ENCODE measurements around the gene LAMA2. TPM values are rescaled to one million over a fixed set of nuclear protein-coding genes. Genes with fewer than 3 reads are reported as not detected.

Gene LAMA2
- total RNA-seq, 1 experiment from 2014 or later: 4.2 TPM

GRCh38 chr6:129094147-129094546, 211.2 kb downstream of the LAMA2 start:
- Histone ChIP-seq H4K5ac (ENCODE audit: insufficient read length, low read depth, low read length) (no peak overlapping the region), H2BK12ac (ENCODE audit: insufficient read length, low read depth, low read length) (no peak overlapping the region), H3K9ac (ENCODE audit: extremely low read depth, insufficient read length, low read length) (no peak overlapping the region), H2BK120ac (ENCODE audit: low read depth, low read length, poor library complexity, severe bottlenecking) (no peak overlapping the region), H3K18ac (ENCODE audit: insufficient read length, low read depth, low read length) (no peak overlapping the region), H3K4me2 (ENCODE audit: insufficient read depth, insufficient read length, low read length) (no peak overlapping the region), H2BK15ac (ENCODE audit: low read depth, low read length) (no peak overlapping the region), H3K27ac (ENCODE audit: insufficient read length, low read depth, low read length) (no peak overlapping the region), H4K8ac (replicated peaks; ENCODE audit: insufficient read length, low read depth, low read length) (no peak overlapping the region), H3K23ac (ENCODE audit: insufficient read length, low read depth, low read length) (no peak overlapping the region), H4K20me1 (ENCODE audit: control insufficient read depth, insufficient read depth, insufficient read length) (no peaks in the 10 kb centered on the region), H2AFZ (ENCODE audit: low read length) (no peak overlapping the region), H3K4me1 (ENCODE audit: insufficient read depth, low read length) (no peaks in the 10 kb centered on the region), H2BK20ac (ENCODE audit: low read depth, low read length, poor library complexity, severe bottlenecking) (no peak overlapping the region), H3K56ac (ENCODE audit: insufficient read length, low read depth, low read length) (no peak overlapping the region), H3K27me3 (ENCODE audit: insufficient read depth, low read length) (no peaks in the 10 kb centered on the region), H3K23me2 (ENCODE audit: insufficient read length, low read depth, low read length, poor library complexity, severe bottlenecking) (no peaks in the 10 kb centered on the region), H2AK5ac (ENCODE audit: insufficient read length, low read length) (no peak overlapping the region), H3K79me1 (ENCODE audit: insufficient read depth, low read depth, low read length, poor library complexity, severe bottlenecking) (no peaks in the 10 kb centered on the region), H4K91ac (ENCODE audit: insufficient read length, low read depth, low read length) (no peak overlapping the region), H3K14ac (ENCODE audit: insufficient read depth, low read length) (no peak overlapping the region), H3K4ac (ENCODE audit: low read depth, low read length) (no peak overlapping the region), H3K79me2 (ENCODE audit: insufficient read depth, low read length) (no peaks in the 10 kb centered on the region), H2BK5ac (ENCODE audit: insufficient read length, low read length) (no peak overlapping the region), H3T11ph (ENCODE audit: low read length) (no peak overlapping the region), H3K9me3 (ENCODE audit: control insufficient read depth, low read depth, low read length) (no peaks in the 10 kb centered on the region)
- no CpG with 5 or more reads among the region's 3 CpGs for WGBS (ENCODE audit: extremely low coverage, insufficient read length, low lambda C conversion rate)
- H3K27ac Mint-ChIP-seq: no peak overlapping the region
- peaks cover 1 to 5% of the 10 kb centered on the region in 2 experiments; a peak in 4 of 5 replicates for H3K9me3 Mint-ChIP-seq
- H3K36me3 Mint-ChIP-seq (ENCODE audit: insufficient read depth in 1 of 3, low read depth in 3 of 3): peaks cover 0 to 3% (median 3%) of the 10 kb centered on the region in 3 experiments; a peak in 2 of 7 replicates
- no peaks in the 10 kb centered on the region for H3K27me3 Mint-ChIP-seq (ENCODE audit: low read depth)
- H3K4me3 Mint-ChIP-seq: no peak overlapping the region
- H3K4me1 Mint-ChIP-seq: peaks cover 4 to 12% of the 10 kb centered on the region in 2 experiments; a peak in 2 of 4 replicates
- no peak for DNase-seq
- TF ChIP-seq CTCF (conservative IDR thresholded peaks at IDR 0.05): no peak
